Measurements from ENCODE around the gene KRTAP10-3.
"Not testable (repeated sequence)": the region's sequence is repeated elsewhere in the genome, so short reads cannot be mapped to it uniquely, and the experiment has no call there.

Gene KRTAP10-3

GRCh38 chr21:44572959-44573583, 14.5 kb upstream of the KRTAP10-3 start:
- DNase-seq (ENCODE audit: insufficient read length, low spot score): no peak
- no peak for FAIRE-seq

DNA sequence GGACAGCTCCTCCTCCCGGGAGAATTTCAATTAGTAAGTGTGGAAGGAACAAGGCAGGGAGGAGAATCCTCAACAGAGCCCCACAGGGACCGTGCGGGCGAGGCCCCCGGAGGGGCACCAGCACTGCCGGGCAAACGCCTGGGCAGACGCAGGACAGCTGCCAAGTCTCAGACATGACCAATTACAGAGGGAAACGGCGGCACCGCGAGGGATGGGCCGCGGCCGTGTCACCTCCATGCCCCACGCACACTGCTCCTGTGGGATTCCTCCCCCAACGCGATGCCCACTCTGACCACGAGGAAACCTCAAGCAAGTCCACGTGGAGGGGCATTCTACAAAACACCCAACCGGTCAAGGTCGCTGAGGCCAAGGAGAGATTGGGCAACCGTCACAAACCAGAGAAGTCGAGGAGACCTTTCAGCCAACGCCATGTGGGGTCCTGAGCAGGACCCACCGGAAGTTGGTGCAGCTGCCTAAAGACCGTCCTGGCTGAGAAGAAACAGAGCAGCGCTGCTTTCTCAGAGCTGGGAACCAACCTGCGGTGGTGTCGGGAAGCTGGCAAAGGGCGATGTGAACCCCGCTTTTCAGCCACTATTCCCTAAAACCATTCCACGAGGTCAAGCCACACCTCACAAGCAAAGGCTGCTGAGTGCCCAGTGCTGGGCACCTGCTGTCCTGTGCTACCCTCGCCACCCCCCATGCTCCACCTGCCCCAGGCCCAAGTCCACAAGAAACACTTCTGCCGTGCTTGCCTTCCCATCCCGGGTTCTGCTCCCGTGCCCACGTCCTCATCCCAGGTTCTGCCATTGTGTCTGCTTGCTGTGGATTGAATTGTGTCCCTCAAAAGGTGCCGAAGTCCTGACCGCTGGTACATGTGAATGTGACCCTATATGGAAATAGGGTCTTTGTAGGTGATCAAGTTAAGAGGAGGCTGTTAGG, 13.5 kb upstream of the KRTAP10-3 start:
- FAIRE-seq: no peak
- no peak for DNase-seq (ENCODE audit: insufficient read length, low spot score)

GRCh38 chr21:44571296-44571695, 12.7 kb upstream of the KRTAP10-3 start:
- no peak for DNase-seq (ENCODE audit: insufficient read length, low spot score)
- FAIRE-seq: no peak

- FAIRE-seq: no peak
- no peak for DNase-seq (ENCODE audit: insufficient read length, low spot score)
Observed at GRCh38 chr21:44569861-44570517, 11.4 kb upstream of the KRTAP10-3 start.

GRCh38 chr21:44568667-44569556, 10.3 kb upstream of the KRTAP10-3 start:
- DNase-seq (ENCODE audit: insufficient read length, low spot score) (no peak), FAIRE-seq (no peak)

- no peak for FAIRE-seq
- no peak for DNase-seq (ENCODE audit: insufficient read length, low spot score)
Observed at GRCh38 chr21:44568261-44568660, 9.7 kb upstream of the KRTAP10-3 start.

DNA sequence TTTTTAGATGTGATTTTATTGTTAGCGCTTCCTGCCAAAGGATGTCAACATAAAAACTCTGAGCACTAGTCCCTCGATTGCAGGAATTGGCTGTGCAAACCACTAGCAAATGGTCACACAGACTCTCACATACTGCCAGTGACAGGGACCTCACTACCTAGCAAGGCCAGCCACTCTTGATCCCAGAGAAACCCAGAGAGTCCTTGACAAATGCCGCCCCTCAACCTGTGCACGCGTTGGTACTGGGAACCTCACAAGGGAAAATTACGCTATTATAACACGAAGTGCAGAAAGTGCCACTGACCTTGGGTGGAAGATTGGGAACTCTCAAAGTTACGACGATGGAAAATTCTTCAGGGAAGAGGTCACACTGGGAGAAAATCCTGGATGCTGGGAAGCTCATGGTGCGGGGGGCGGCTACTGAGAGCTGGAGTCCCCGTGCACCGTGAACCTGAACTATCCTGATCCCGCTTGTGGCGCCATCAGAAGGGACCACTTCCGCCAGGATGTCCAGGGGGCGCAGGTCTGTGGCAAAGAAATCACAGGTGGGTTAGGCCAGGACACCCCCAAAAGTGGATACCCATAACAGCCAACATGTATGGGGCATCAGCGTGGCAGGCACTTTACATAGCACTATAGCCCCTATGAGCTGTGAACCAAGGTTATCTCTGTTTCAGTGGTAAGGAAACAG, 9.0 kb upstream of the KRTAP10-3 start:
- FAIRE-seq: no peak

GRCh38 chr21:44566403-44566802, 7.8 kb upstream of the KRTAP10-3 start:
- FAIRE-seq: no peak
- DNase-seq (ENCODE audit: insufficient read length, low spot score): no peak

More for the DNA sequence above, 9.0 kb upstream of the KRTAP10-3 start:
- no peak for DNase-seq (ENCODE audit: insufficient read length, low spot score)

GRCh38 chr21:44564886-44565598, 6.4 kb upstream of the KRTAP10-3 start:
- peak; percentile 64 for FAIRE-seq

DNA sequence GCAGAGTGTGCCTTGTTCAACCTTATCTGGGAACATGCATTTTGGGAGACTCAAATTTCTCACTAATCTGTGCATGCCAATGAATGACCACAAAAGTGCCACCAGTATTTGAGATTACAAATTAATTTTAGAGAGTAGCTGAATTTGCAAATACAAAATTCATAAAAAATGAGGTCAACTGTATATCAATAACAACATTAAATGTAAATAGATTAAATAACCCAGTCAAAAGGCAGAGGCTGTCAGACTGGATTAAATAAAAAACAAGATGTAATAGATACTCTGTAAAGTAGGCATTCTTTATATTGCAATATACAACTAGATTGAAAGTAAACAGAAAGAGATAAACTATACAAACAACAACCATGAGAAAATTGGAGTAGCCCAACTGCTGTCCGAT, 5.5 kb upstream of the KRTAP10-3 start:
- DNase-seq (ENCODE audit: insufficient read length, low spot score) (no peak), FAIRE-seq (no peak)

More at GRCh38 chr21:44564886-44565598, 6.4 kb upstream of the KRTAP10-3 start:
- no peak for DNase-seq (ENCODE audit: insufficient read length, low spot score)

- not testable (repeated sequence) for DNase-seq (ENCODE audit: insufficient read length, low spot score); FAIRE-seq
Observed at GRCh38 chr21:44558329-44558675, 293 bp downstream of the KRTAP10-3 start.

- FAIRE-seq: no peak
- DNase-seq (ENCODE audit: insufficient read length, low spot score): no peak
Observed at GRCh38 chr21:44557491-44558328, 885 bp downstream of the KRTAP10-3 start.

GRCh38 chr21:44556879-44557278, 1.7 kb downstream of the KRTAP10-3 start:
- FAIRE-seq (peak; percentile 70), DNase-seq (ENCODE audit: insufficient read length, low spot score) (no peak)

DNA sequence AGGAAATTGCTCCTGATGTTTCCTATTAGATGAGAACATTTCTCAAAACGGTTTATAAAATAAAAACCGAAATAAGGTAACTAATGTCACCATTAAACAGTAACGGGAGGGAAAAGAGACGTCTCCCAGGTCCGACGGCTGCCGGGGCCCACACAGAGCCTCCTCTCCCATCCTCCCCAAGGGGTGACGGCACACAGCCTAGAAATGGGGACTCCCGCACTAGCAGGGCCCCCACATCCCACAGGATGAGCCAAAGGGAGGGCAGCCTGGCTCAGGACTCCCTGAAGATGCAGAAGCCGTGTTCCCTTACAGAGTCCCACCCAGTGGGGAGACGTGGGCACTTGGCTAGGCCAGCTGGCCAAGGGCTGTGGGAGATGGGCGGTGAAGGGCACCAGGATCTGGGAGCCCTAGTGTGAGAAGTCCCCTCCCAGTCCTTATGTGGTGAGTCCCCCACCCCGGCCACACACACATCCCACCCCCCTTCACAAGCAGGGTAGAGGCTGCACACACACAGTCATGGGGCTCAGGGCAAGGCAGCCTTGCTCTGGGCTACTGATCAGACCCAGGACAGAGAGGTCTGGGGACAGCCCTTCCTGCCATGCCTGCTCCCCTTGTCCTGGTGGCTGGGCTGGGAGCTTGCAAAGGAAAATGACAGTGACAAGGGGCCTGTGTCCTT, 3.3 kb downstream of the KRTAP10-3 start:
- FAIRE-seq (no peak), DNase-seq (ENCODE audit: insufficient read length, low spot score) (no peak)

- DNase-seq (ENCODE audit: insufficient read length, low spot score) (no peak), FAIRE-seq (no peak)
Observed at GRCh38 chr21:44552681-44553080, 5.9 kb downstream of the KRTAP10-3 start.

- DNase-seq (ENCODE audit: insufficient read length, low spot score): no peak
- no peak for FAIRE-seq
Observed at GRCh38 chr21:44552136-44552535, 6.5 kb downstream of the KRTAP10-3 start.

GRCh38 chr21:44551340-44551961, 7.1 kb downstream of the KRTAP10-3 start, which contains the start of gene KRTAP10-2:
Gene KRTAP10-2 (minus strand): TSS chr21:44551505. CDS start chr21:44551458, 47 bp downstream.
- DNase-seq (ENCODE audit: insufficient read length, low spot score) (no peak), FAIRE-seq (no peak)
